HG03103 (cell line): Measurements from ENCODE around the gene EOLA1.
"Not testable (repeated sequence)": the region's sequence is repeated elsewhere in the genome, so short reads cannot be mapped to it uniquely, and the experiment has no call there.

Experiments used
- ATAC-seq: cut with Tn5 transposase; IDR thresholded peaks from one replicate; pipeline ENCODE4 v1.9.1; 2021; ENCODE audit warnings: low read depth; ENCODE audit not compliant: unreplicated experiment

Gene EOLA1

GRCh38 chrX:149541521-149542047 lies 772 bp downstream of the EOLA1 start:
- no peak for ATAC-seq

DNA sequence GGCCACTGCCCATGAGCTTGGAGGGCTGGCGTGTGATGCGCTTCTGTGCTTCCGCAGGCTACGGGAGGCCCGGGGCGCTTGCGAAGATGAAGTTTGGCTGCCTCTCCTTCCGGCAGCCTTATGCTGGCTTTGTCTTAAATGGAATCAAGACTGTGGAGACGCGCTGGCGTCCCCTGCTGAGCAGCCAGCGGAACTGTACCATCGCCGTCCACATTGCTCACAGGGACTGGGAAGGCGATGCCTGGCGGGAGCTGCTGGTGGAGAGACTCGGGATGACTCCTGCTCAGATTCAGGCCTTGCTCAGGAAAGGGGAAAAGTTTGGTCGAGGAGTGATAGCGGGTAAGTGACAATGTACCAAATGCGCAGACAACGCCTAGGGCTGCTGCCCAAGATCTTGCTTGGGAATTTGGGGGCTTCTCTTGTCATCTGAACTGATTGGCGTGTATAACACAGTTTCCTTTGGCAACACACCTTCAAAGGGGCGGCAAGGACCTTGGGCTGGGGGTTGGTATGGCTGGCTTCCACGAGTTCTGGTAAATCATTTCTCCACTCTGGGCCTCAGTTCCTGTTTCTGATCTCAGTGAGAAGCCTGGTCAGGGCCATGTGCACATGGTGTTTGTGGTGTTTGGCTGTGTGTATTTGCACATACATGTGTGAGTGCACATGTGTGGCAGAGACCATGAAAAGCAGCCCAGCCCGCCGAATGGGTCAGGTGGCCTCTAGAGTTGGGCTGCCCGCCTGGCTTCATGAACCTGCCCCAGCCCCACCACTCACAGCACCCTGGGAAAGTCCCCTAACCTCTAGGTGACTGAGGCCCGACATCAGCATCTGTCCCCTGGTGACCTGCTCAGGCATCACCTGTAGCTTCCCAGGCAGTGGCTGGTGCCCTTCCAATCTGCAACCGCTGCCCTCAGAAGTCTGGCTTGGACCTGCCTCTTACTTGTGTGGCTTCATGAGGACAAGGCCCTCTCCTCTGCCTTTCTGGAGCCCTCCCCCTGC lies 5.0 kb downstream of the EOLA1 start:
- not testable (repeated sequence) for ATAC-seq

DNA sequence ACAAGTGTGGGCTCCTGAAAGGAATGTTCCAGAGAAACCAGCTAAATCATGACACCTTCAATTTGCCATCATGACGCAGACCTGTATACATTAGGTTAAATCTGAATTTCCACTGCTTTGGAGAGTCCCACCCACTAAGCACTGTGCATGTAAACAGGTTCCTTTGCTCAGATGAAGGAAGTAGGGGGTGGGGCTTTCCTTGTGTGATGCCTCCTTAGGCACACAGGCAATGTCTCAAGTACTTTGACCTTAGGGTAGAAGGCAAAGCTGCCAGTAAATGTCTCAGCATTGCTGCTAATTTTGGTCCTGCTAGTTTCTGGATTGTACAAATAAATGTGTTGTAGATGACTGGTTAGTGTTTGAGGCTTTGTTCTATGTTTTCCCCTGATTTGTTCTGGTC lies 6.2 kb downstream of the EOLA1 start:
- ATAC-seq: not testable (repeated sequence)

DNA sequence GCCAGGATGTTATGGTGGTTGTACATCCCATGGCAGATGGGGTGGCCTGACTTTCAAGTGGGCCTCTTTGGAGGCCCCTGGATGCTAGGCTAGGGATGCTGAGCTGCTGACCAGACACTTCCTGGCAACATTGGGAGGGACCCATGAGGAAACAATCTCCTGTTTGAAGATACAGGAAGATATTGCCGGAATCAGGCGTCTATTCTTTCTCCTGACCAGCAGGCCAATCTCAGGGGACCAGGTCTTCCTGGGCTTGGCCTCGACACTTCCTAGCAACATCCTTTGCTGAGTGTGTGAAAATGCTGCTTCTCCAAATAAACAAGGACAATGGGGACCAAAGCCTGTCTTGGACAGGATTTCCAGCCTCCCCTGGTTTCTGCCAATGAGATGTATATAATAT lies 7.0 kb downstream of the EOLA1 start:
- ATAC-seq: not testable (repeated sequence)

- not testable (repeated sequence) for ATAC-seq
Observed at GRCh38 chrX:149549701-149550100, 8.9 kb downstream of the EOLA1 start, which contains the start of gene HSFX3. TSS of gene HSFX3 (minus strand) at chrX:149549924. CDS start at chrX:149549852, 72 bp downstream.

DNA sequence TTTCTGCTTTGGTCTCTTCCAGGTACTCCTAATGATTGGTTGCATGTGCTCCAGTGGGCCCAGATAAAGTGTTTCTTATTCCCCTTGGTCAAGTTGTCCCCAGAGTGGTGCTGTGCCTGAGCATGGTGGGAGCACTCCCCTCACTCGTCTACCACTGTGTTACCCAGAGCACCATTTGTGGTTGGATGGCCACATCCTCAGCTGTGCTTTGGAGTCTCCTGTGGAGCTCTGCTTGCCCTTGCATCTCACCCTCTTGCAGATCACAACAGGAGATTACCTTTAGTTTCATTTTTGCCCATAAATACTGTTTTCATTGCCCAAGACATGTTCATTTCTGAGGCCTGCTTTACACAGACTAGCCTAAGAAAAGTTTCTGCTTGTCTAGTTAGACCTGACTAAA lies 9.6 kb downstream of the EOLA1 start:
- ATAC-seq: not testable (repeated sequence)

- not testable (repeated sequence) for ATAC-seq
Observed at GRCh38 chrX:149551245-149551938, 10.6 kb downstream of the EOLA1 start.

- ATAC-seq: not testable (repeated sequence)
Observed at GRCh38 chrX:149551939-149552248, 11.1 kb downstream of the EOLA1 start.

- not testable (repeated sequence) for ATAC-seq
Observed at GRCh38 chrX:149555251-149555650, 14.4 kb downstream of the EOLA1 start.

- no peak for ATAC-seq
Observed at GRCh38 chrX:149563359-149563758, 22.5 kb downstream of the EOLA1 start.

GRCh38 chrX:149567621-149568417 lies 27.0 kb downstream of the EOLA1 start:
- no peak for ATAC-seq

DNA sequence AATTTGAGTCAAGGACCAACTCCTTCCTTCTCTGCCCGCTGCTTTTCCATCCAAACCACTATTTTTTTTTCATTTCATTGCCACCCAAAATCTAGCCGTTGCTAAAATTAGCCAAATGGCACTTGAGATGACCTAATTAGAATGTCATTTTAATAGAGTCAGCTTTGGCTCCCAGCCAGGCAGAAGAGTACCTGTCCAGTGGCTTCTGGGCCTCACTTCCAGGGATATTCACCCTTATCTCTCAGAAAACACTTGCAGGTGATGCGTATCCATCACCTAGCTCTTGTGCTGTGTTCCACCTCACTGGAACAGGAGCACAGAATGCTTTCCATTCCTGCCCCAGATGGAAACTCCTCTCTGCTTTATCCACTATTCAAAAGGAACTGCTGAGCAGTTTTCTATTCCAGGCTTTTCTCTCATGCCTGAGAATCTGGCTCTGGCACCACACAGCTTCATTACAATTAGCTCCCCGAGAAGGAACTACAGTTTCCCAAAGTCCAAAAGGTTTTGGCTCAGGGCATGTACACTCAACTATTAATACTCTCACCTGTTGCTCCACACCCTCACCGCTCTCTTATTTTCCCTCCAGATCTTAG lies 28.0 kb downstream of the EOLA1 start:
- ATAC-seq: no peak

DNA sequence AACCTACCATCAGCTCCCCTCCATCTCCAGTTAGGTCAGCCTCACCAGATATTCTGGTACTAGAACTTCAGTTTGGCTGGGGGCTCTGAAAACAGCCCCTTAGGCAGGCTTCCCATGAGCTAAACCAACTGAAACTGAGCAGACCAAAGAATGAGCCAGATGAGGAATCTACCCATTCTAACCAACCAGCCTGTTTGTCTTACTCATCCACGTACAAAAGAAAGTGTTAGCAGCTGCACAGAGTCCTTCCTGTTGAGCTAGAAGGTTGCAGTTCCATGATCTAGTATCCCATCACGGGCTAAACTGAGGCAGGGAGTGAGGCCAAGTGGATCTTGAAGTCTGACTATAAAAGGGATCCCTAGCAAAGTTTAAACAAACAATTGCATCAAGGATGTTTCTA lies 29.0 kb downstream of the EOLA1 start:
- ATAC-seq: no peak

- ATAC-seq: no peak
Observed at GRCh38 chrX:149570668-149571067, 29.9 kb downstream of the EOLA1 start.

DNA sequence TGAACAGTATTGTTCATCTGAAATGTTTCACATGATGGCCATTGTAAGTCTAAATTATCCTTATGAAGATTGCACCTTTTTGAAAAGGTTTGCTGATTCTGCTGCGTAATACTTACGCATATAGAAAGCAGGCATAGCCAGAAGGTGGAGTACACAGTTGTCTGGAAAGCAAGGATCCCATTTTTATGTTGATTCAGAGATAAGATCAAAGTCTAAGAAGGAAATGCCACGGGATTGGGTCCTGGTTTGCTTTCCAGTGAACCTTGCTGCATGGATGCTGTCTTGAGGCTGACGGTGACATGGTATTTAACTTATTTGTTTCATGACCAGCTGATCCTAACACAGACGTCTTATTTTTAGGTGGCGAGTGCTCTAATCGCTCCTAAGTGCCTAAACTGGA lies 31.0 kb downstream of the EOLA1 start:
- ATAC-seq: no peak

DNA sequence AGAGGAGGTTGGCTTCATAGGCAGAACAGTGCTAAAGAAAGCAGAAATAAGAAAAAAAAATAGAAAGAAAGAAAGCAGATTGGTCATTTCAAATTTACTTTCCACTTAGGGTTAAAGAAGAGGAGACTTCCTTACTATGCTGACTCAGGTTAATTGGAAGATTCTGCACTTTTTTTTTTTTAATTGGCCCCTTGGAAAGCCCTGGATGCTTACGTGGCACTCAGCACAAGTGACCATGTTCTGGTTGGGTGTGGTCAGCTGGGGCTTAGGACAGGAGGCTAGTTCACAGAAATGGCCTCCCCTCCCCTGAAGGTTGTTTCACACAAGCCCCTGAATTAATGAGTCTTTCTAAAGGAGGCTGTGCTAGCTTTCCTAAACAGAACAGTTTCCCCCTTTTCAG lies 31.9 kb downstream of the EOLA1 start:
- no peak for ATAC-seq

DNA sequence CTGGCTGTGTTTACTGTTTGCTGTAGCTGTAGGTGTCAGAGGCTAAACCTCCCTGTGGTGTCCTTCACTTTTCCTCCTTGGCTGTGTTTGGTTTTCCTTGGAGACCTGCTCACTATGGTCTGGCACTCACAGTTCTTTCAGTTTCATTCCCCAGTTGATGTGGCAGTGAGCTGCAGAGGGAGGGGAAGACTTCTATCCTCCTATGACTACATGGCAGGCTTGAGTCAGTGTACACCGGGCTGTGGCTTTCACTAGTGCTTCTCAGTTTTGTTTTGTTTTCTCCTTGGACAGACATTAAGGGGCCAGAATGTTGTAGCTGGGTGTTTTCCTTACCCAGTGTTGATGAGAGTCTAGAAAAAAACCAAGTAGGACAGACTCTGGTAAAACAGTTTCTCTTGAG lies 32.6 kb downstream of the EOLA1 start:
- peak; percentile 99 for ATAC-seq

- ATAC-seq: not testable (repeated sequence)
Observed at GRCh38 chrX:149585631-149586030, 44.8 kb downstream of the EOLA1 start.

DNA sequence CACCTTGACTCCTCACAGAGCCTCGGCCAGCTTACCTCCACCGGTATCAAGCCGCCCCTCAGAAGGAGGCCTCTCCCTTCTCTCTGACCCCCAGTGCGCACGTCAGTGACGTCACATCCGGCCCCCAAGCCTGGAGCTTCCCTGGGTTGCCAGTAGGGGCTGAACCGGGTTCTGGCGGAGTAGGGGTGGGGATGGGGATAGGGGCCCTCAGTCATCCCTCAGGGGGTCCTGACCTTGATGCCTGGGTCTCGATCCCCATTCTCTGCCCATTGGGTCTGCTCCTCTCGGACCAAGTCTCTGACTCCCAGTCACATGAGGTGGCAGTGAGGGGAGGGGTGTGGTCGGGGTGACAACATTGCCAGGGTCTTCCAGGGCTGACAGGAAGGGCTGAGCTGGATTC lies 46.5 kb downstream of the EOLA1 start, which contains the start of gene MAGEA9B:
TSS of gene MAGEA9B (minus strand) at position 101 of the 400 bp plus-strand sequence. CDS start 4,280 bp downstream, outside the sequence.
- ATAC-seq: not testable (repeated sequence)

DNA sequence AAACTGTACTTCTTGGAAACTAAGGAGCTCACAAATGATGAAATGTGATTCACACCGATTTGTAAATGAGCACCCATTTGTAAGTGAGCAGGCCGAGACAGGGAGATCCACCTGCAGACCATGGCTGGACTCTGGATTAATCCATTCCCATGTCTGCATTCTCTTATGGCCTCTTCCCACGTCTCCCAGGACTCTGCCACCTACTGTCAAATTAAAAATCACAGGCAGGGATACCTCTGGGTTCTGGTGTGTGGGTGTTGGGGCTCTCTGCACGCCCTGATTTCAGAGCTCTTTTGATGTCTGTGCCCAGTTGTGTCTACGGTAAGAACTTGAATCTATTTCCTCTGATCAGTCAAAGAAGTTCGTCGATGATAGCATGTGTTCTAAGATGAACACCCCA lies 50.2 kb downstream of the EOLA1 start:
- not testable (repeated sequence) for ATAC-seq
